HepG2 (cell line): ENCODE data around the gene BMPER. TPM values are rescaled to one million over a fixed set of nuclear protein-coding genes. Genes with fewer than 3 reads are reported as not detected.

ENCODE experiments used
- CREB1 ChIP-seq, 2 experiments: fragments of 450-650 bp in 1 of 2; IDR thresholded peaks; 2 replicates each; pipeline ENCODE4 v1.6.1; 2016 to 2017; ENCODE audit warnings: control low read depth in 1 of 2, mild to moderate bottlenecking in 1 of 2, missing compliant biosample characterization in 1 of 2, missing genetic modification characterization in 1 of 2
- RARA ChIP-seq: IDR thresholded peaks from 2 replicates; pipeline ENCODE4 v1.6.1; 2016; ENCODE audit warnings: missing genetic modification reagents, missing compliant biosample characterization
- SNAPC2 ChIP-seq: sonication (generic); formaldehyde crosslinking; IDR thresholded peaks from 2 replicates; pipeline ENCODE4 v1.8.1; 2022; ENCODE audit warnings: mild to moderate bottlenecking, missing genetic modification reagents
- TARDBP ChIP-seq: sonication (generic); formaldehyde crosslinking; IDR thresholded peaks from 2 replicates; pipeline ENCODE4 v1.8.0; 2022; ENCODE audit warnings: mild to moderate bottlenecking, missing genetic modification reagents
- ZBTB1 ChIP-seq: sonication (generic); formaldehyde crosslinking; IDR thresholded peaks from 2 replicates; pipeline ENCODE4 v1.4.0; 2020; ENCODE audit warnings: missing genetic modification reagents, borderline replicate concordance
- ZBTB42 ChIP-seq: sonication (generic); formaldehyde crosslinking; IDR thresholded peaks from 2 replicates; pipeline ENCODE4 v1.5.0; 2020; ENCODE audit warnings: mild to moderate bottlenecking, missing genetic modification reagents
- ZHX1 ChIP-seq: sonication (generic); formaldehyde crosslinking; IDR thresholded peaks from 2 replicates; pipeline ENCODE4 v1.8.1; 2022; ENCODE audit warnings: low read depth, mild to moderate bottlenecking, missing genetic modification reagents
- ZNF121 ChIP-seq: sonication (generic); formaldehyde crosslinking; IDR thresholded peaks from 2 replicates; pipeline ENCODE4 v1.5.0; 2020; ENCODE audit warnings: mild to moderate bottlenecking, missing genetic modification reagents
- ZNF264 ChIP-seq: sonication (generic); formaldehyde crosslinking; IDR thresholded peaks from 2 replicates; pipeline ENCODE4 v1.4.0; 2020; ENCODE audit warnings: missing genetic modification reagents
- ZNF3 ChIP-seq: IDR thresholded peaks from 2 replicates; pipeline ENCODE4 v1.7.0; 2017; ENCODE audit warnings: inconsistent platforms
- ZNF552 ChIP-seq: sonication (generic); formaldehyde crosslinking; IDR thresholded peaks from 2 replicates; pipeline ENCODE4 v1.9.0; 2022; ENCODE audit warnings: missing genetic modification reagents, mild to moderate bottlenecking, borderline replicate concordance
- polyA plus RNA-seq, 8 experiments: library from polyadenylated mRNA; depleted of rRNA in 3 of 8; stranded (reverse) in 7 of 8; unstranded in 1 of 8; fragments of >200 nt; fragmentation: Illumina TruSeq in 4 of 8; extraction: Trizol in 4 of 8; gene quantifications; 2 replicates each; pipeline versions ENCODE4 v1.2.1 to v1.2.3, GENCODE V29; 2011 to 2016; ENCODE audit warnings: low read depth in 4 of 8, missing spikeins in 1 of 8, mixed read lengths in 1 of 8; ENCODE audit not compliant: insufficient read depth in 1 of 8
- total RNA-seq, 5 experiments: library from RNA; depleted of rRNA; stranded (reverse); fragments of >200 nt; fragmentation: Illumina TruSeq; extraction: Trizol; gene quantifications; 2 replicates each; pipeline ENCODE4 v1.2.3, GENCODE V29; 2016; ENCODE audit warnings: low read depth in 1 of 5
- TF ChIP-seq, protein P1 (sequence below): sonication (generic); formaldehyde crosslinking; conservative IDR thresholded peaks from 2 replicates; pipeline ENCODE4 v1.8.0; 2022; ENCODE audit warnings: mild to moderate bottlenecking, moderate library complexity, missing genetic modification reagents
- TF ChIP-seq, protein P2 (sequence below): IDR thresholded peaks from 2 replicates; pipeline ENCODE4 v1.6.1; 2018; ENCODE audit warnings: missing genetic modification reagents
- TF ChIP-seq, protein P3 (sequence below), 2 experiments: sonication (generic) in 1 of 2; formaldehyde crosslinking in 1 of 2; IDR thresholded peaks; 2 replicates each; pipeline versions ENCODE4 v1.6.1 to v1.9.0; 2014 to 2022; ENCODE audit warnings: antibody characterized with exemption in 1 of 2, borderline replicate concordance in 1 of 2, inconsistent platforms in 1 of 2, low read depth in 1 of 2, missing genetic modification reagents in 1 of 2

The BMPER gene
- total and polyA plus RNA-seq, 2 of the 13 experiments (the other 11 are each of a cell fraction or from before 2014, with no cell fraction given), result not detected

DNA sequence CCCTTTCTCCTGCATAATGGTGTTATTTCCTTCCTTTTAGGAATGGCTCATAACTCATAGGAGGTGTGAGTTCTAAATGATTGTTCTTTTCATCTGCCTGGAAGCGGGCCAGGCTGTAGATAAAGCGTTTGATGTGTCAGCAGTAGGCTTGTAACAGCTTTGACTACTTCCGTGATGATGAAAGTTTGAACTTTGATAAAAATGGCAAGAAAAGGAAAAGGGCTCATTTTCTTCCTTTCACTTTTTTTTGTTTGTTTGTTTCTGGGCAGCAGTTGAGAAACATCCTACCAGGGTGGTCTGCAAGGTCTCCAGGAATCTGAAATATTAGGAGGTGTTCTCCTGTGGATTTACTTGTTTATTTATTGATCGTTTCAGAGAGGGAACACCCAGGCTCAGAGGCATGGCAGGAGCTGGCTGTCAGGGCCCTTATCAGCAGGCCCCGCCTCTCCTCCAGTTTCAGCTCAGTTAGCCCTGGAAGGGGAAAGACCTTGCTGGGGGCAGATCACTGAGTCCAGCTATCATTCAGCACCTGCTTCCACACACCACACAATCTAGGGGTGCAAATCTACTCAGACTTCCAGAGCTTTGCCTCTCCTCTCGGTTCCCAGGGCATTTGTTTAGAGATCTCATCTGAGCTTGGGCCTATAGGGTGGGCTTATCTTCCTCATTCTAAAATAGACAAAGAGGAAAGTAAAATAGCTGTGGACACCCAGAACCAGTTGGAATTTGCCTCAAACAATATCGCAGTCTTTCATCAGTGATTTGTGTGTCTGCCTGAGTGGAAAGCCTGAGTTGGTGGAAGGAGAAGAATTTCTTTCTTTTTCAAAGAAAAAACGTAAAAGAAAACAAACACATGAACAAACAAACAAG lies 130.9 kb downstream of the BMPER start (continued):
- TF ChIP-seq ZHX1 (CRISPR knock-in tag) (no peak), ZNF3 (CRISPR knock-in tag) (no peak), TARDBP (CRISPR knock-in tag) (peak; percentile 80), RARA (CRISPR knock-in tag) (peak; percentile 72; the same call in 1 of the 2 replicates), ZNF552 (CRISPR knock-in tag) (no peak), ZNF264 (CRISPR knock-in tag) (peak; percentile 58; the same call in 1 of the 2 replicates), ZNF121 (CRISPR knock-in tag) (peak; percentile 68), SNAPC2 (CRISPR knock-in tag) (0 out of 2 replicates have a peak, but pooled peaks have one; percentile 58), ZBTB42 (CRISPR knock-in tag) (no peak), ZBTB1 (CRISPR knock-in tag) (no peak), CREB1 (IDR thresholded peaks at IDR 0.05) (0 out of 2 replicates have a peak, but pooled peaks have one; percentile 4), CREB1 (CRISPR knock-in tag; IDR thresholded peaks at IDR 0.05) (no peak; the same call in none of the 2 replicates)
- TF ChIP-seq, protein P1, sequence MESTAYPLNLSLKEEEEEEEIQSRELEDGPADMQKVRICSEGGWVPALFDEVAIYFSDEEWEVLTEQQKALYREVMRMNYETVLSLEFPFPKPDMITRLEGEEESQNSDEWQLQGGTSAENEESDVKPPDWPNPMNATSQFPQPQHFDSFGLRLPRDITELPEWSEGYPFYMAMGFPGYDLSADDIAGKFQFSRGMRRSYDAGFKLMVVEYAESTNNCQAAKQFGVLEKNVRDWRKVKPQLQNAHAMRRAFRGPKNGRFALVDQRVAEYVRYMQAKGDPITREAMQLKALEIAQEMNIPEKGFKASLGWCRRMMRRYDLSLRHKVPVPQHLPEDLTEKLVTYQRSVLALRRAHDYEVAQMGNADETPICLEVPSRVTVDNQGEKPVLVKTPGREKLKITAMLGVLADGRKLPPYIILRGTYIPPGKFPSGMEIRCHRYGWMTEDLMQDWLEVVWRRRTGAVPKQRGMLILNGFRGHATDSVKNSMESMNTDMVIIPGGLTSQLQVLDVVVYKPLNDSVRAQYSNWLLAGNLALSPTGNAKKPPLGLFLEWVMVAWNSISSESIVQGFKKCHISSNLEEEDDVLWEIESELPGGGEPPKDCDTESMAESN (CRISPR knock-in tag), result 0 out of 2 replicates have a peak, but pooled peaks have one; percentile 31
- TF ChIP-seq, protein P2, sequence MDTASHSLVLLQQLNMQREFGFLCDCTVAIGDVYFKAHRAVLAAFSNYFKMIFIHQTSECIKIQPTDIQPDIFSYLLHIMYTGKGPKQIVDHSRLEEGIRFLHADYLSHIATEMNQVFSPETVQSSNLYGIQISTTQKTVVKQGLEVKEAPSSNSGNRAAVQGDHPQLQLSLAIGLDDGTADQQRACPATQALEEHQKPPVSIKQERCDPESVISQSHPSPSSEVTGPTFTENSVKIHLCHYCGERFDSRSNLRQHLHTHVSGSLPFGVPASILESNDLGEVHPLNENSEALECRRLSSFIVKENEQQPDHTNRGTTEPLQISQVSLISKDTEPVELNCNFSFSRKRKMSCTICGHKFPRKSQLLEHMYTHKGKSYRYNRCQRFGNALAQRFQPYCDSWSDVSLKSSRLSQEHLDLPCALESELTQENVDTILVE (CRISPR knock-in tag), result no peak; the same call in 1 of the 2 replicates
- TF ChIP-seq, protein P3, sequence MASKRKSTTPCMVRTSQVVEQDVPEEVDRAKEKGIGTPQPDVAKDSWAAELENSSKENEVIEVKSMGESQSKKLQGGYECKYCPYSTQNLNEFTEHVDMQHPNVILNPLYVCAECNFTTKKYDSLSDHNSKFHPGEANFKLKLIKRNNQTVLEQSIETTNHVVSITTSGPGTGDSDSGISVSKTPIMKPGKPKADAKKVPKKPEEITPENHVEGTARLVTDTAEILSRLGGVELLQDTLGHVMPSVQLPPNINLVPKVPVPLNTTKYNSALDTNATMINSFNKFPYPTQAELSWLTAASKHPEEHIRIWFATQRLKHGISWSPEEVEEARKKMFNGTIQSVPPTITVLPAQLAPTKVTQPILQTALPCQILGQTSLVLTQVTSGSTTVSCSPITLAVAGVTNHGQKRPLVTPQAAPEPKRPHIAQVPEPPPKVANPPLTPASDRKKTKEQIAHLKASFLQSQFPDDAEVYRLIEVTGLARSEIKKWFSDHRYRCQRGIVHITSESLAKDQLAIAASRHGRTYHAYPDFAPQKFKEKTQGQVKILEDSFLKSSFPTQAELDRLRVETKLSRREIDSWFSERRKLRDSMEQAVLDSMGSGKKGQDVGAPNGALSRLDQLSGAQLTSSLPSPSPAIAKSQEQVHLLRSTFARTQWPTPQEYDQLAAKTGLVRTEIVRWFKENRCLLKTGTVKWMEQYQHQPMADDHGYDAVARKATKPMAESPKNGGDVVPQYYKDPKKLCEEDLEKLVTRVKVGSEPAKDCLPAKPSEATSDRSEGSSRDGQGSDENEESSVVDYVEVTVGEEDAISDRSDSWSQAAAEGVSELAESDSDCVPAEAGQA (IDR thresholded peaks at IDR 0.05; ENCODE audit: low read depth), result no peak
- TF ChIP-seq, protein P3 (CRISPR knock-in tag; IDR thresholded peaks at IDR 0.05; ENCODE audit: borderline replicate concordance), result no peak
